ENCODE measurements around the gene MEGF6.

The MEGF6 gene

DNA sequence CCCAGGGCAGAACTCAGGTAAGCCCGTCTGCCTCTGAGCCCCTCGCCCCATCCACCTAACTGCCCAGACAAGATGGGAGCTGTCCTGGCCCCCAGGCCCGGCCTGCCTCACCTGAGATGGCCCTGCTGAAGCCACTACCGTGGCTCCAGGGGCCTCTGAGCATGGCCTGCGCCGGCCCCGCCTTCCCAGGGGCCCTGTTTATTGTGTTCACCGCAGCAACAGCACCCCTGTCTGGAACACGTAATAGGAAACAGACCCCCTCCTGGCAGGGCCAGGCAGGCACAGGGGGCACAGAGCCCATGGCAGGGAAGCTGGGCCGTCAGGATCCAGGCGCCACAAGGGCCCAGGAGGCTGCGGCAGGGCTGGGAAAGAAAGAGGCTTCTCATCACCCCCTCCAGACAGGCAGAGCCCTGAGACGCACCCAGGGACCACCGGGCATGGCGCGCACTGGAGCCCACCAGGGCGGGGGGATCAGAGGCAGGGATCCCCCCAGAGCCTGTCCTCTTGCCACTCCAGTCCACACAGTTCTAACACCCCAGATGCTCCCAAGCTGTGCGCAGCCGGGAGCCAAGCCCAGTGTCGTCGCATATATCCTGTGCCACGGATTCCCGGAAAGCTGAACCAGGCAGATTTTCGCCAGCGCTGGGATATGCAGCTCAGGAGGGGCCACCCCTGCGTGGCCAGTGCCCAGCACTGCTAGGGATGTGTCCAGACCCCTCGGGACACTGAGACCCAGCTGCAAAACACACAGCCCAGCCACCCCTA lies 94.2 kb downstream of the MEGF6 start:
- DNase-seq = no peak

DNA sequence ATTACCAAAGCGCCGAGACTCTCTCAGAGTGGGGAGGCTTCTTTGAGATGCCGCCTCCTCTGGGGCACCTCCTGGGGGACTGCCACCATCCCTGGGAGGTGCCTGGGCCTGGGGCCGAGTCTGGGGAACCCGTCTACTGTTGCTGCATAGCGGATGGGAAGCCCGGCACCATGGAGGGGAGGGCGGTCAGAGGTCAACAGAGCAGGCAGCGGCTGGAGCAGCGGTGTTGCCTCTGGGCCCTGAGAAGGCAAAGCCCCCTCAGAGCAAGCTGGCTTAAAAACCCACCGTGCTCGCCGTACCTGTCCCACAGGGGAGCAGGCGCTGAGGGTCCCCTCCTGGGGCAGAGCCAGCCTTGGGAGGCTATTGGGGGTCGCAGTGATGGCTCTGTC lies 94.8 kb downstream of the MEGF6 start:
- no peak for DNase-seq

DNA sequence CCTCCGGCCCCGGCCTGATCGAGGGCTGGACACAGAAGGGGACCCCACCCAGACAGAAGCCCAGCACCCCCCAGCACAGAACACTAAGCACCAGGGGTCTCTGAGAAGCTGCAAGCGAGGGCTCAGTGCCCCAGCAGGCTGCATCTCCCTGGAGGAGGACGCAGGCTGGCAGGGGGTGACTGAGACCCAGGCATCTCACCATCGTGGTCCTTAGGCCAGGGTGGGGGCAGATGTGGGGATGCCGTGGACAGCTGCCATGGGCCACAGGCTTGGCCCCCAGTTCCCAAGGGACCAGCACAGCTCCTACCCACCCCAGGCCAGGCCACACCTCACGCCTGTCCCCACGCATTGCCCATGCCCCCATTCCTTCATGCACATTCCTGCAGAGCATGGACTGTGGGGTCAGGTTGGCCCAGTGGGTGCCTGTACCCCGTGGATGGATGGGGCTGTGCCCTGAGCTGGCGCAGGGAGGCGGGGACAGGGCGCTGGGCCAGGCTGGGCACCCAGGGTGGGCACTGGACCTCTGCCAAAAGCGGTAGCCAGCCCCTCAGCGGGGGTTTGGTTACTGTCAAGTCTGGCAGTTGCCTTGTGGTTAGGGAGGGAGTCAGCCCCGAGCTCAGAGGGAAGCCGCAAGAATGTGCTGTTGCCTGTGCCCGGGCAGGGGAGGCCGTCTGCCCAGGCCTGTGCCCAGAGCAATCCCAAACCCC lies 95.4 kb downstream of the MEGF6 start:
- no peak for DNase-seq

DNA sequence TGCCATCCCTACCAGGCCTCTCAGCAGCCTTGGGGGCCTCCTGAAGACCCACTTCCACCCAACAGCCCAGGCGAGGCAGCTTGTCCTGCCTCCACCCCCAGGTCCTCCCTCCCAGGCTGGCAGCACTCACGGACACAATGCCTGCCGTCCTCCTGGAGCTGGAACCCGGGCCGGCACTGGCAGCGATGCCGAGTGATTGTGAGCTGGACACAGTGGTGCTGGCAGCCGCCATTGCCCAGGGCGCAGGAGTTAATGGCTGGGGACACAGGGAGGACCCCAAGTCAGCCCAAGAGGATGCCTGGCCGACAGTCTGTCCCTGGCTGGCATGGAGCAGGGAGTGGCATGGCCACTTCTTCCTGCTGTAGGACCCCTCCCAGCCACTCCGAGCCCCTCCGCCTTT lies 96.0 kb downstream of the MEGF6 start:
- DNase-seq = no peak

DNA sequence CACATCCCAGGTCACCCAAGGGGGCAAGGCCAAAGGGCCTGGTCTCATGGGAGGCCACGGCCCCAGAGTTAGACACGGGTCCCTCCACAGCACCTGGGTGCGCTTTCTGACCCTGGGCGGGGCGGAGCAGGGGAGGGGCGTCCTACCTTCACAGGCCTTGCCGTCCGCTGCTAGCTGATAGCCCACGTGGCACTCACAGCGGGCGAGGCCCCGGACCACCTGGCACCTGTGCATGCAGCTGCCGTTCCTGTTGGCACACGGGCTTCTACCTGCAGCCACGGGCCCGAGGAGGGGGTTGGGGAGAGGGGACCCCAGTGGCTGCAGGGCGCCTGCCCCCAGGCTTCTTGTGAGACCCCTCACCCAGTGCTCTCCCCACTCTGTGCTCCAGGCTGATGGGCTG lies 96.9 kb downstream of the MEGF6 start:
- DNase-seq = no peak

DNA sequence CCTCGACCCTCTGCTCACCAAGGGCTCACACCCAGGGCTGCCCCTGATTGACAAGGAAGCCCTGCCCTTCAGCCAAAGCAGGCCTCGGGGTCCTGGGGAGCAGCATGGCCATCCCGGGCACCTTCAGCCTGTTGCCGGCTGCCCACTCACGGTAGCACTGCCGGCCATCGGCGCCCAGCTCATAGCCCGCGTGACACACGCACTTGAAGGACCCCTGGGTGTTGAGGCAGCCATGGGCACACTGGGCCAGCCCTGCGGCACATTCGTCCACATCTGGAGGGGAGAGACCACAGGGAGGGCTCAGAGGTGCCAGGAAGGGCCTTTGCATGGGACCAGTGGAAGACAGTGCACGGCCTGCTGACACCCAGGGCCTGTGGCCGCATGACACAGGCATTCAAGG lies 99.5 kb downstream of the MEGF6 start:
- DNase-seq = no peak

DNA sequence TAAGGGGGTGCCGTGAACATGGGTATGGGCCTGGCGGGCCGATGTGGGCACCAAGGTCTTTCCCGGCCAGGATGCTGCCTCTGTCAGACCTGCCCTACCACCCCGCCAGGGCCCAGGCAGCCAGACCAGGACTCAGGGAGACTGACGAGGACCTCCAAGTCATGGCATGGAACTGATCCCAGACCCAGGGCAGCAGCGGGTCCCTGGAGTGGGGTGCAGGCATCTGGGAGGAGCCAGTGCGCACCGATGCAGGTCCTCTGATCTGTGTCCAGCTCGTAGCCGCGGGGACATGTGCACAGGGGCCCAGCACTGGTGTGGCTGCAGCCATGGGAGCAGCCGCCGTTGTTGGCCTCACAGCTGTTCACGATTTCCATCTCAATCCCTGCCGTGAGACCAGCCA lies 100.0 kb downstream of the MEGF6 start:
- no peak for DNase-seq

DNA sequence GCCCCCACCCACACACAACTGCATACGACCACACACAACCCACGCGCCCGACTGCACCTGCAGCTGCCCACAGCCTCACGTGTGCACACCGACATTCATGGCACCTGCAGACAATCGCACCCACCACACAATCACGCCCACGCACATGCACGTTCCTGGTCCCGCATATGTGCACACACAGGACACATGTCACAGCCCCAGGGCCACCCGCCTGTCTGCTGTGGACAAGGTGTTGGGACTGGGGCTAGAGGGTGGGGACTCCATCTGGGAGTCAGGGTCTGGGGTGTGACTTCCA lies 100.4 kb downstream of the MEGF6 start:
- no peak for DNase-seq

DNA sequence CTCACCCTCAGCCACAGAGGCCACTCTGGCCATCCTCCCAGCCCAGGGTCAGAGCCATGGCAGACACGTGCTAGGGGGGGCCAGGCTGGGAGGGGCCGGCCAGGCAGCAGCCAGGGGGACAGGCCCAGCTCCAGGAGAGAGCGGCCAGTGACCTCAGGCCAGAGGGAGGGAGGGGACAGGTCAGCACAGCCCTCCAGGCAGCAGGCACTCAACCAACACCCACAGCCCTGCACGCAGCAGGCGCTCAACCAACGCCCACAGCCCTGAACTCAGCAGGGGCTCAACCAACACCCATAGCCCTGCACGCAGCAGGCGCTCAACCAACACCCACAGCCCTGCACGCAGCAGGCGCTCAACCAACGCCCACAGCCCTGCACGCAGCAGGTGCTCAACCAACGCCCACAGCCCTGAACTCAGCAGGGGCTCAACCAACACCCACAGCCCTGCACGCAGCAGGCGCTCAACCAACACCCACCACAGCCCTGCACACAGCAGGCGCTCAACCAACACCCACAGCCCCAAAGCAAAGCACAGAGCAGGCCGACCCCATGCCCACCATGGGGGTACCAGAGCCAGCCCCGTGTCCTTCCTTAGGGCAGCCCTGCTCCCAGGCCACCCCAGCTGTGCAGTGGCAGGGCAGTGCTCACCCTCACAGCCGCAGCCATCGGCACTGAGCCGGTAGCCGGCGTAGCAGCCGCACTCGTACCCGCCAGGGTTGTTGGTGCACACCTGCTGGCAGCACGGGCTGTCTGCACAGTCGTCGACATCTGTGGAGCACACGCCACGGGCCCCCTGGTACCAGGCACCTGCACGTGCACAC lies 101.0 kb downstream of the MEGF6 start:
- no peak for DNase-seq

DNA sequence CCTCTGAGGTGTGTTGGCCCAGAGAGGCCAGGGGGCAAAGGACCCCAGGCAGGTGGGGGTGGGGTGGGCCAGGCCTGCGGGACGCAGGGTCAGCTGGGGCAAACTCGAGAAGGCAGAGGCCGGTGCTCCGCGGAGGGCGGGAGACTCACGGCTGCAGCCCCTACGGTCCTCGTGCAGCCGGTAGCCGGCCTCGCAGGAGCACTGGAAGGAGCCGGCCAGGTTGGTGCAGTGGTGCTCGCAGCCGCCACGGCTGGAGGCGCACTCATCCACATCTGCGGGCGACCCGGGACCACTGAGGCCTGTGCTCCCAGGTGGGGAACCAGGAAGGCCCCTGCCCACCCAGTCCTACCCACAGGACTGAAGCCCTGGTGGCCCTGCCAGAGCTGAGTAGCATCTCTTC lies 101.6 kb downstream of the MEGF6 start:
- no peak for DNase-seq

DNA sequence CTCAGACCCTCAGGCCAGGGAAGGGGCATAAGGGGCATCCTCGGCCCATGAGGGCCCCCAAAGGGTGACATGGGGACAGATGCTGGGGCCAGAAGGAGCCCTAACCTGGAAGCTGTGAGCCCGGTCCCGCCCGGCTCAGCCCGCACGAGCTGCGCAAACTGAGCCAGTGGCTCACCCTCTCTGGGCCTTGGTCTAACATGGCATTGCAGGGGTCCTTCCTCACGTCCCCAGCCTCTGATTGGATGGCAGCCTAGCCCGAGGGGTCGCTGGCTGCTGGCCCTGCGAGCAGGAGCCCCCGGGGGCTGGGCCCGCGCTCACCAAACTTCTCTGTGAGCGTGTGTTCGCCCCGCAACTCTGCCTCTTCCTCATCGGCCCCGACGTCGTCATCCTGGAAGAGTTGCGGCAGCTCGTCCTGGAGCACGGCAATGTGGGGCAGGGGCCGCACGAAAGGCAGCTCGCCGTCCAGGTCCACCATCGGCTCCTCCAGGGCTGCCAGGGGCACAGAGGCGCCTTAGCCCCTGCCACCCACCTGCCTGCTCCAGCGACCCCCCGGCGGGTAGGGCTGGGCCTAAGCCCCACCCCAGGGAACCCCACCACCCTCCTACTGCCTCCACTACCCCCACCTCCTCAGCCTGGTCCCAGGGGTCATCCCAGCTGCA lies 102.4 kb downstream of the MEGF6 start:
- DNase-seq = no peak

DNA sequence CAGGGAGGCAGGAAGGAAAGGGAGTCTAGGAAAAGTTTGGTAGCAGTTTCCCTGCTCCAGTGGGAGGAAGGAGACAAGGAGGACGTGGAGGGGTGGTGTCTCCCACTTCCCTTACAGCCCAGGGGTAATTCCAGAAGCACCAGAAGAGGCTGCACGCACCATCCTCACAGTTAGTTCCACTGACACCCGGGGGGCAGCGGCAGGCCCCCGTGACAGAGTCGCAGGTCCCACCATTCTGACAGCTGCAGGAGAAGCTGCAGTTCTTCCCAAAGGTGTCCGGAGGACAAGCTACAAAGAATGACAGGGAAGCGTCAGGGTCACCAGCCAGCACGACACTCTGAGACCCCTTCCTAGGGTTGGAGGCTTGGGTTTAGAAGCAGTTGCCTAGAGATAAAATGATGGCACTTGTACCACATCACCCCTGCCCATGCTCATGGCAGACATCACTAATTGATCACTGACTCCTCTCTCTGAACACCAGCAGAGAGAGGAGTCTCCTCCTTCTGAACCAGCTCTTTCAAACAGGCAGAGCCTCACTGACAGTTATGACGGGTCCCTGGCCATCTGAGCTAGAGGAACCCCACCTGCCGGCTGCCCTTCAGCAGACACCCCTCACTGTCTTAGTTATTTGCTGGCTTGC lies 103.6 kb downstream of the MEGF6 start:
- no peak for DNase-seq

DNA sequence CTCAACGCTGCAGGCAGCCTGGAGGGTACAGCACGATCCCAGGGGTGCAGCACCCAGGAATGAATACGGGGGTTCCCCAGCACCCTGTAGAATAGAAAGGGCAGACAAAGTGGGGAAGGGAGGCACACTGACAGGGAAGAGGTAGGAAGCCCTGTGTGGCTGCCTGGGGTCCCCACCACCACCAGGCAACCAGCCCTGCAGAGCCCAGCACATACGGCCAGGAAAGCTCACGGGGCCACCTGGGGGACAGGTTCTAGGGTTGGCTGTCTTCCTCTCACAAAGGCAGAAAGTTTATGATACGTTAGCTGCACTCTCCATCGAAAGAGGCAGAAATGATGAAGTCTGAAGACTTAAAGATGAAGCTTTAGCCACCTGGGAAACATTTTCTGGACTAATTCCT lies 104.4 kb downstream of the MEGF6 start:
- DNase-seq = no peak

DNA sequence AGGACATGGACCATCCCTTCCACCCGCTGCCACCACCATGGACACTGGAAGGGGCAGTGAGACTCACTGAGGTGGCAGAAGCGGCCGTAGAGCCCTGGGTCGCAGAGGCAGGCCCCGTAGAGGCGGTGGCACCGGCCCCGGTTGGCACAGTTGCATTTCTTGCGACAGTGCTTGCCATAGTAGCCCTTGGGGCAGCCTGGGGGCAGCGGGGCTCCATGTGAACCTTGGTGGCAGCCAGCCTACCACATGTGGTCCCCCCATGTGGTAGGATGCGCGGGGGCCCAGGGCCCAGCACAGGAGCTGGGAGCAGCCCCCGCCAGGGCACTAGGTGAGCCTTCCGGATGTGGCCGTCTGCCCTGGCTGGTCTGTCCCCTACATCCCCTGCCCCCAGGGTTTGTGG lies 105.3 kb downstream of the MEGF6 start:
- DNase-seq = no peak

DNA sequence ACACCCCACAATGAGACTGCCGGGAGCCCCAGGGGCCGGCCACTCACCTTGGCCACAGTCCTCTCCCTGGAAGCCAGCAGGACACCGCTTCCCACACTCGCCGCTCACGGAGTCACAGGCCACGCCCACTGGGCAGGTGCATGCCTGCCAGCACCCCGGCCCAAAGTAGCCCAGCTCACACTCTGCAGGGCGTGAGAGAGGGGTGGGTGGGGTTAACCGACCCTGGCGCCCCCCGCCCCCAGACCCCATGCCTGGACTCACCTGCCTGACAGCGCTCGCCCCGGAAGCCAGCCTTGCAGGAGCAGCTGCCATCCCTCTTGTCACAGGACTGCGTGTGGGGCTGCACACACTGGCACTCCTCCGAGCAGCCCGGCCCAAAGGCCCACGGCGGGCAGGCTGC lies 106.1 kb downstream of the MEGF6 start:
- DNase-seq = no peak

DNA sequence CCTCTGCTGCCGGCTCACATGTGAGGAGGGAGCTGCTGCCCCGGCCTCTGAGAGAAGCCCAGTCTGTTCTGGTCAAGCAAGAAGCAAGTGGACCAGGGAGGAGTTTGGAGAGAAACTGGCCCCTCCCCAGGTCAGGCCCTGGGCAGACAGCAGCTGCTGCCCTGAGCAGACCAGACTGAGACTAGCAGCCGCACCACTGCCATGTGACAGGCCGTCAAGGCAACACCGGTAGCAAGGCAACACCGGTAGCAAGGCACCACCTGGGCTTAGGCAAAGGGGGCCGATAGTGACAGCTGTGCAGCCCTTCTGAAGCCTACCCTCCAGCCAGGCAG lies 106.5 kb downstream of the MEGF6 start:
- no peak for DNase-seq

DNA sequence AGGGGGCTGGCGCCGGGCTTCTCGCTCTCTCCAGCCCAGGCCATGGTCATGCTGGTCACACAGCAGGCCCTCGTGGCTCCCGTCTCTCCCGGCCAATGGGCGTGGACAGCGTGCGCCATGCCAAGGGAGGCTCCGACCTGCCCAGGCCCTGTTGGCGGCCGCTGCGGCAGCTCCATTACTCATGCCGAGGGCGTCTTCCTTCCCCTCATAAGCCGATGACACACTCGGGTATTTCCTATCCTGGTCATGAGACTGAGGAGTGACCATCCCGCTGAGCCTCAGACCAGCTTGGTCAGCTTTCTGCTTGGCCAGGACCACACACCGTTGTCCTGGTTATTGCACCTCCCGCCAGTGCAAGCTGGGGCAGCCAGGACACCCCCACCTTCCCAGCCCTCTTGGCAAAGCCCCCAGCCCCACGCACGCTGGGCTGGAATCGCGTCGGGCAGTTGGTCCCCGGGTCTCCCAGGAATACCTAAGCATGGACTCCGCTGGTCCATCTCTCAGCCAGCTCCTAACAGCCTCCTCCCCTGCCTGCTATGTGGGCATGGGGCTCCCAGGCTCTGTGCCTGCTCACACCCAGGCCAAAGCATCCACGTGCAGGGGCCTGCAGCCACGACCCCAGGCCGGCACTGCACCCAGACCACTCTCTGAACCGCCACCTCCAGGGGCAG lies 107.0 kb downstream of the MEGF6 start:
- peak; percentile 13 to 54 (median 44) for DNase-seq

DNA sequence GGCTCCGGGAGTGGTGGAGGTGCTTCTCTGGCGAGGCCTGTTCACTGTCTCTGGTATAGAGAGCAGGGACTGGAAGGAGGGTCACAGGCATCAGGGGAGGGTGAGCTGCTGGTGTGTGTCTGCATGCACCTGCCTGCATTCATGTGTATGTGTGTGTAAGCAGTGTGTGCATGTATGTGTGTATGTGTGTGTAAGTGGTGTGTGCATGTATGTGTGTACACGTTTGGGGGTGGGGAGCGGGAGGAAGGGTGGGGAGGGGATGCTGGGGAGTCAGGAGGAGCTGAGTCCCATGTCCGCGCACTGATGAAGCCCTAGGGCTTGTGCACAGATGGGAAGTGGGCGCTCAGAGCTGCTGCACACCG lies 107.8 kb downstream of the MEGF6 start:
- DNase-seq = no peak

DNA sequence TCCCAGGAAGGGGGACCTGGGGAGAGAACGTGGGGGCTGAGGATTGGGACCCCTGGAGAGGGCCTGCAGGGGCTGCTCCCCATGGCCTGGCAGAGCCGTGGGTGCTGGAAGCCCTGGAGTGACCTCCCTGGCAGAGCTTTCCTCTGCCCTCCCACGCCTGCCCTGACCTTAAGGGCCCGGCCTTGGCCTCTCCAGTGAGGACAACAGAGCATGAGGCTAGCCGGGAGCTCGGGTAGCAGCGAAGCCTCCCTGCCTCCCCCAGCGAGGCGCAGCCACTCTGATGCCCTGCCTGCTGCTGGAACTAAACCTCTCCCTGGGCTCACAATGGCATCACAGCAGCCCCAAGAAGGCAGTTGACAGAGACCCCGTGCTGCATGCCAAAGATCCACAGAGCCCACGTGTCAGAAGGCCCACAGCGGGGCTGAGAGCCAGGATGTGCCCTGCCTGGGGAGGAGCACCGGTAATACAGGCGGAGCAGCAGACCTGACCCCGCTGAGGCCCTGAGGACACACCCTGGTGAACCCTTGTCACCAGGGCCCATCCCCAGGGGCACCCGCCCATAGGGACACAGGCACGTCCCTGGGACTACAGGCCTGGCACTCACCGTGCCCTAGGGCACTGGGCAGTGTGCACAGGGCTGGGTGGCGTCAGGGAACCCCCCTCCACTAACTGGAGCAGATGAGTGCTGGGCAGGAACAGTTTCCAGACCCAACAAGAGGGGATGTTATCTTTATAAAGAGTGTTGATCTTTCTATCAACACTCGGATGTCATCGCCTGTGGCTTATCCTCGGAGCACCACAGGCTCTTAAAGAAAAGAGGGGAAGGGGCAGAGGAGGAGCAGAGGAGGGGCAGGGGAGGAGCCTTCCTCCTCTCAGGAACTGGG lies 108.4 kb downstream of the MEGF6 start:
- no peak for DNase-seq

DNA sequence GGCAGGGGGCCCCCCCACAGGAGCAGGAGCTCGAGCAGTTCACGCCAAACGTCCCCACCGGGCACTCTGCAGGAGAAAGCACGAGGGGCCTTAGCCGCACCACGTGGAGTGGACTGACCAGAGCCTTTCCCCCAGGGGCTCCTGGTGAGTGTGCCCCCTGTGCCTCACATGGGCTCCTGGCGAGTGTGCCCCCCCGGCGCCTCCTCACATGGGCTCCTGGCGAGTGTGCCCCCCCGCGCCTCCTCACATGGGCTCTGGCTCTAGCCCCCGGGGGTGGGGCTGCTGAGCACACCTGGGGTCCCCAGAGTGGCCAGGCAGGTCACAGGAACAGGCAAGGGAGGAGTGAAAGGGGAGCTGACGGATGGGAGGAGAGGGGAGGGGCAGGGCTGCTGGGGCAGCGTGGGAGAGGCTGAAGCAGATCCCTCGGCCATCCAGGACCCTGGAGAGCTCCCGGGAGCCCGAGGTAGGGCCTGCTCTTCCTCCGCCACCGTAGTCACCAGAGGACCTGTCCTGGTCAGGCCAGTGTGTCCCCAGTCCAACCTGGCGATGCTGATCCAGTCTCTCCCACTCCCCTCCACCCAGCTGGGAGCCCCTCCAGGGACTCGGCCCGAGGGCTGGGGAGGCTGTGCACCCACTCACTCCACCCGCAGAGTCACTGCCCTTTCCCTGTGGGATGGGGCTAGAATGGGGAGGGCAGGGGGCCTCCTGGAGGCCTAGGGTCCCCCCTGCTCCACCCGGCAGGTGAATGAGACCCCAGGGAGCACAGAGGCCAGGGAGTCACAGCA lies 109.3 kb downstream of the MEGF6 start:
- DNase-seq = peak in 3 of 4 experiments; percentile 15 to 39 (median 19)

DNA sequence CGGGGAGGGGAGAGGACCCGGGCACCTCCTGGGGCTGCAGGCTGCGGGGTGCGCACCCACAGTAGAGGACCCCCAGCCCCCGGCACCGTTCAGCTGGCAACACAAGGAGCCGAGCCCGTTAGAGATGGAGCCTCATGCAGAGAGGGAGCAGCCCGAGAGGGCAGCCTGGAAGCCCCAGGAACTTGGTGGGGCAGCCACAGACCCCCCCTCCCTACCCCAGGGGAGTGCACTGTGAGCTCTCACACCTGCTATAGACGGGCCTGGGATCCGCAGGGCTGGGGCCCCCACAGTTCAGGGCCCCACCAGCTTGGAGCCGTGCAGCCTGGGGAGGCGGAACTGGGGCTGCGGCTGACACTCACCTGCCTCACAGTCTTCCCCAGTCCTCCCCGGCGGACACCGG lies 109.9 kb downstream of the MEGF6 start:
- DNase-seq = no peak
